Sigmoid colon (tissue), 7 donors: ENCODE measurements around the gene HK2. TPM values are rescaled to one million over a fixed set of nuclear protein-coding genes. Genes with fewer than 3 reads are reported as not detected.
"Not testable (repeated sequence)": the region's sequence is repeated elsewhere in the genome, so short reads cannot be mapped to it uniquely, and the experiment has no call there.

Experiments
- DNase-seq: peaks from one replicate; pipeline ENCODE4 v3.0.0-alpha.2; 2019
- H3K27ac ChIP-seq, 4 donors: fragments of 200-600 bp; sonication (generic); one replicate each; pipeline ENCODE4 v1.5.1; 2016 to 2019; ENCODE audit warnings: mild to moderate bottlenecking in 1 of 4
- H3K27me3 ChIP-seq, 3 donors: fragments of 200-600 bp; sonication (generic); one replicate each; pipeline ENCODE4 v1.5.1; 2019; ENCODE audit warnings: mild to moderate bottlenecking in 1 of 3
- H3K36me3 ChIP-seq, 4 donors: fragments of 200-600 bp; sonication (generic); one replicate each; pipeline ENCODE4 v1.5.1; 2016 to 2019
- H3K4me1 ChIP-seq, 4 donors: fragments of 200-600 bp; sonication (generic); one replicate each; pipeline ENCODE4 v1.5.1; 2017 to 2019
- H3K4me3 ChIP-seq, 4 donors: fragments of 200-600 bp; sonication (generic); one replicate each; pipeline ENCODE4 v1.5.1; 2017 to 2019; ENCODE audit warnings: mild to moderate bottlenecking in 2 of 4, moderate library complexity in 1 of 4
- H3K9me3 ChIP-seq, 4 donors: fragments of 200-600 bp in 3 of 4; sonication (generic) in 3 of 4; one replicate each; pipeline versions ENCODE4 v1.5.1 to v1.6.1; 2013 to 2019
- EP300 ChIP-seq, 4 donors: sonication (generic); formaldehyde crosslinking; IDR thresholded peaks; one replicate each; pipeline ENCODE4 v1.6.1; 2017; ENCODE audit warnings: antibody characterized with exemption in 4 of 4
- POLR2A ChIP-seq, 2 donors: fragments of 450-650 bp; IDR thresholded peaks; one replicate each; pipeline ENCODE4 v1.6.1; 2016; ENCODE audit warnings: antibody characterized with exemption in 2 of 2, mild to moderate bottlenecking in 2 of 2, moderate library complexity in 2 of 2
- POLR2AphosphoS5 ChIP-seq, 4 donors: sonication (generic); formaldehyde crosslinking; IDR thresholded peaks; one replicate each; pipeline ENCODE4 v1.6.1; 2017; ENCODE audit warnings: antibody characterized with exemption in 4 of 4
- WGBS, 2 donors: extraction: QIAGEN DNeasy Blood & Tissue Kit; methylation state at CpG; one replicate each; pipeline ENCODE4 v1.1.7; 2013; 5-methylcytosine and 5-hydroxymethylcytosine counted together
- intact Hi-C: fragments of 100-400 bp; cut with DNase I; formaldehyde crosslinking; loops from one replicate; pipeline ENCODE4 v1.15.1; 2023
- polyA plus RNA-seq, 3 donors: library from polyadenylated mRNA; stranded (reverse); fragments of 200-250 nt; gene quantifications; one replicate each; pipeline ENCODE4 v1.2.3, GENCODE V29; 2013
- total RNA-seq, 4 donors: library from RNA; depleted of rRNA; stranded (reverse); fragments of >200 nt; gene quantifications; one replicate each; pipeline ENCODE4 v1.1.0, GENCODE V29; 2016
- TF ChIP-seq, protein P1 (sequence below), 4 experiments: fragments of 450-650 bp in 3 of 4; fragments of 200-600 bp in 1 of 4; IDR thresholded peaks; one replicate each; pipeline ENCODE4 v1.5.1; 2016 to 2019; ENCODE audit warnings: antibody characterized with exemption in 4 of 4, mild to moderate bottlenecking in 3 of 4, moderate library complexity in 2 of 4
- donor health status: healthy with polysubstance abuse.
- donor health status: Bipolar disorder and iron deficiency.
- donor health status: healthy.

The HK2 gene
- total and polyA plus RNA-seq, 7 donors: 1.3 to 118 (median 1.9) TPM

DNA sequence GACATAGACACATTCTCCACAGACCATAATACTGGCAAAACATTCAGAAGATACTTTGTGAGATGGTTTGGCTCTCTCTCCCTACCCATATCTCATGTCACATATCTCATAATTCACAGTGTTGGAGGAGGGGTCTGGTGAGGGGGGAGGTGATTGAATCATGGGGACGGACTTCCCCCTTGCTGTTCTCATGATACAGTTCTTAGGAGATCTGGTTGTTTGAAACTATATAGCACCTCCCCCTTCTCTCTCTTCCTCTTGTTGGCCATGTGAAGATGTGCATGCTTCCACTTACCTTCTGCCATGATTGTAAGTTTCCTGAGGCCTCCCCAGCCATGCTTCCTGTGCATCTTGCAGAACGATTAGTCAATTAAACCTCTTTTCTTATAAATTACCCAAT is 61.1 kb downstream of the HK2 start:
- Histone ChIP-seq H3K4me3 (no peak overlapping the region), H3K9me3 (no peaks in the 10 kb centered on the region), H3K27ac (no peak overlapping the region), H3K27me3 (no peaks in the 10 kb centered on the region), H3K4me1 (no peaks in the 10 kb centered on the region), H3K36me3 (no peaks in the 10 kb centered on the region)
- intact Hi-C loops: no loop called here
- 90 to 93% methylated on average over 2 of the region's 2 CpGs for WGBS, 2 donors
- TF ChIP-seq POLR2AphosphoS5 (IDR thresholded peaks at IDR 0.05) (no peak), POLR2A (IDR thresholded peaks at IDR 0.05) (no peak), EP300 (IDR thresholded peaks at IDR 0.05) (no peak)
- TF ChIP-seq, protein P1, sequence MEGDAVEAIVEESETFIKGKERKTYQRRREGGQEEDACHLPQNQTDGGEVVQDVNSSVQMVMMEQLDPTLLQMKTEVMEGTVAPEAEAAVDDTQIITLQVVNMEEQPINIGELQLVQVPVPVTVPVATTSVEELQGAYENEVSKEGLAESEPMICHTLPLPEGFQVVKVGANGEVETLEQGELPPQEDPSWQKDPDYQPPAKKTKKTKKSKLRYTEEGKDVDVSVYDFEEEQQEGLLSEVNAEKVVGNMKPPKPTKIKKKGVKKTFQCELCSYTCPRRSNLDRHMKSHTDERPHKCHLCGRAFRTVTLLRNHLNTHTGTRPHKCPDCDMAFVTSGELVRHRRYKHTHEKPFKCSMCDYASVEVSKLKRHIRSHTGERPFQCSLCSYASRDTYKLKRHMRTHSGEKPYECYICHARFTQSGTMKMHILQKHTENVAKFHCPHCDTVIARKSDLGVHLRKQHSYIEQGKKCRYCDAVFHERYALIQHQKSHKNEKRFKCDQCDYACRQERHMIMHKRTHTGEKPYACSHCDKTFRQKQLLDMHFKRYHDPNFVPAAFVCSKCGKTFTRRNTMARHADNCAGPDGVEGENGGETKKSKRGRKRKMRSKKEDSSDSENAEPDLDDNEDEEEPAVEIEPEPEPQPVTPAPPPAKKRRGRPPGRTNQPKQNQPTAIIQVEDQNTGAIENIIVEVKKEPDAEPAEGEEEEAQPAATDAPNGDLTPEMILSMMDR (IDR thresholded peaks at IDR 0.05): no peak
- no peak for DNase-seq

DNA sequence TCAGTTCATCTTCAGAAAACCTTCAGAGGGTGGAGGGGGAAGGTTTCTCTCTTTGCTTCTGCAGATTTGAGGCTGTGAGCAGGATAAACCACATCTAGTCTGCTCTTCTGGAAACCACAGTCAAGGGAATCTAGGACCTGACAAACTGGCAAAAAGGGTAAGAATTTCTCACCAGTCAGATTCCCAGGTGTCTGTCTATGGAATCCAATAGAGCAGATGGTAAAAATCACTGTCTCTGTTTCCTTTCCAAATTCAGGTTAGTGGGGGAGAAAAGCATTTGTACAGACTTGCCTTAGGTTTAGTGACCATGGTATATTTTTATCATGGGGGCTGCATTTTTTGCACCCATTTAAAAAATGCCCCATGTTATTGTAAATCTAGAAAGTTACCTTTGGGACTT is 62.3 kb downstream of the HK2 start:
- no peaks in the 10 kb centered on the region for H3K36me3 ChIP-seq
- intact Hi-C loops: no loop called here
- H3K27me3 ChIP-seq: no peaks in the 10 kb centered on the region
- H3K27ac ChIP-seq: no peak overlapping the region
- no peak for DNase-seq
- H3K9me3 ChIP-seq: no peaks in the 10 kb centered on the region
- no peak overlapping the region for H3K4me3 ChIP-seq
- no peak for TF ChIP-seq POLR2AphosphoS5 (IDR thresholded peaks at IDR 0.05)
- TF ChIP-seq, protein P1 (IDR thresholded peaks at IDR 0.05): no peak
- TF ChIP-seq POLR2A (IDR thresholded peaks at IDR 0.05): no peak
- TF ChIP-seq EP300 (IDR thresholded peaks at IDR 0.05): no peak
- H3K4me1 ChIP-seq: no peaks in the 10 kb centered on the region

DNA sequence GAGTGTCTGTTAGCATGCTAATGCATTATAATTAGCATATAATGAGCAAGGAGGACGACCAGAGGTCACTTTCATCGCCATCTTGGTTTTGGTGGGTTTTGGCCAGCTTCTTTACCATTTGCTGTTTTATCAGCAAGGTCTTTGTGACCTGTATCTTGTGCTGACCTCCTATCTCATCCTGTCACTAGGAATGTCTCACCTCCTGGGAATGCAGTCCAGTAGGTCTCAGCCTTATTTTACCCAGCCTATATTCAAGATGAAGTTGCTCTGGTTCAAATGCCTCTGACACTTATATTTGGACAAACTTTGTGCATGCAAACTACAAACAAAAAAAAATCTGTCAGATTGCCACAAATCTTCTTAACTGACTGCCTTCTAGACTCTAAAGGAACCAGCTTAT is 66.3 kb downstream of the HK2 start:
- WGBS, 2 donors: 93 to 98% methylated on average over 2 of the region's 2 CpGs
- H3K27ac ChIP-seq, H3K9me3 ChIP-seq, H3K4me3 ChIP-seq, DNase-seq, intact Hi-C loops, H3K27me3 ChIP-seq, H3K4me1 ChIP-seq, H3K36me3 ChIP-seq: not testable (repeated sequence)

DNA sequence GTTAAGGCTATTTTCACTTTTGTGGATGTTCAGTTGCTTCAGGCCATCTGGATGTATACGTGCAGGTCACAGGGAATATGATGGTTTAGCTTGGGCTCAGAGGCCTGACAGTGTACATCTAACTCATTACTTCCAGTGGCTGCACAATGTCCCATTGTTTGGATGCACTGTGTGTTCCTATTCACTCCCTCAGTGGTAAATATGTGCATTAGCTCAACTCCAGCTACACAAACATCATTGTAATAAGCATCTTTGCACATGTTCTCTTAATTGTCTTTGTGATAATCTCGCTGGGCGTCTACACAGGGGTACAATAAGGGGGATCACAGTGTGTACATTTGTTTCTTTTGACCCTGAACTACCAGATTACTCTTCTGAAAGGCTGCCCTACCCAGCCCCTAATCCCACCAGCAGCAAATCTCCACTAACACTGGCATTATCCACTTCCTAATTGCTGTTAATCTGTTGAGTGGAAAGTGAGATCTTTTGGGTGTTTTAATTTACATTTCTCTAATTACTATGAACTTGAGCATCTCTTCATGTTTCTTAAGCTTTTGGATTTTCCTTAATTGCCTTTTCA is 68.4 kb downstream of the HK2 start:
- H3K27me3 ChIP-seq: no peaks in the 10 kb centered on the region
- H3K36me3 ChIP-seq: no peaks in the 10 kb centered on the region
- no peak overlapping the region for H3K4me3 ChIP-seq
- H3K4me1 ChIP-seq: no peaks in the 10 kb centered on the region
- TF ChIP-seq POLR2AphosphoS5 (IDR thresholded peaks at IDR 0.05) (no peak), POLR2A (IDR thresholded peaks at IDR 0.05) (no peak), EP300 (IDR thresholded peaks at IDR 0.05) (no peak)
- TF ChIP-seq, protein P1 (IDR thresholded peaks at IDR 0.05): no peak
- WGBS, 2 donors: 24 to 79% methylated on average over 3 of the region's 3 CpGs
- intact Hi-C loops: no loop called here
- no peak overlapping the region for H3K27ac ChIP-seq
- H3K9me3 ChIP-seq: no peaks in the 10 kb centered on the region
- no peak for DNase-seq

DNA sequence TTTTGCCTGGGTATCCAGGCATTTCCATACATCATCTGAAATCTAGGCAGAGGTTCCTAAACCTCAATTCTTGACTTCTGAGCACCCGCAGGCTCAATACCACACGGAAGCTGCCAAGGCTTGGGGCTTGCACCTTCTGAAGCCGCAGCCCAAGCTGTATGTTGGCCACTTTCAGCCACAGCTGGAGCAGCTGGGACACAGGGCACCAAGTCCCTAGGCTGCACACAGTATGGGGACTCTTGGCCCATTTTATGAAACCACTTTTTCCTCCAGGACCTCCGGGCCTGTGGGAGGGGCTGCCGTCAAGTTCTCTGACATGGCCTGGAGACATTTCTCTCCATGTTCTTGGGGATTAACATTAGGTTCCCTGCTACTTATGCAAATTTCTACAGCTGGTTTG is 72.5 kb downstream of the HK2 start:
- Histone ChIP-seq H3K4me3 (no peak overlapping the region), H3K36me3 (no peaks in the 10 kb centered on the region), H3K9me3 (no peaks in the 10 kb centered on the region), H3K4me1 (peaks cover 0 to 5% (median 0%) of the 10 kb centered on the region in 4 donors), H3K27me3 (peaks cover 0 to 30% (median 9%) of the 10 kb centered on the region in 3 donors), H3K27ac (no peak overlapping the region)
- intact Hi-C loops: no loop called here
- 96 to 97% methylated on average over 5 of the region's 5 CpGs for WGBS, 2 donors
- no peak for DNase-seq
- TF ChIP-seq POLR2AphosphoS5 (IDR thresholded peaks at IDR 0.05) (no peak), POLR2A (IDR thresholded peaks at IDR 0.05) (no peak), EP300 (IDR thresholded peaks at IDR 0.05) (no peak)
- TF ChIP-seq, protein P1 (IDR thresholded peaks at IDR 0.05): no peak

DNA sequence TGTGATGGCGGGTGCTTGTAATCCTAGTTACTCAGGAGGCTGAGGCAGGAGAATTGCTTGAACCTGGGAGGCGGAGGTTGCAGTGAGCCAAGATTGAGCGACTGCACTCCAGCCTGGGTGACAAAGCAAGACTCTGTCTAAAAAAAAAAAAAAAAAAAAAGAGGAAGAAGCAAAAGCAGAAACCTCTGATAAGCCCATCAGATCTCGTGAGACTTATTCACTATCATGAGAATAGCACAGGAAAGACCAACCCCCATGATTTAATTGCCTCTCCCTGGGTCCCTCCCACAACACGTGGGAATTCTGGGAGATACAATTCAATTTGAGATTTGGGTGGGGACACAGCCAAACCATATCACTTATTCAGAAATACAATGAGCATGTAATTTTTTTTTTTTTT is 73.6 kb downstream of the HK2 start:
- H3K36me3 ChIP-seq, H3K4me3 ChIP-seq, H3K4me1 ChIP-seq, intact Hi-C loops, H3K27ac ChIP-seq, H3K9me3 ChIP-seq, DNase-seq: not testable (repeated sequence)
- 72 to 78% methylated on average over 5 of the region's 5 CpGs for WGBS, 2 donors
- H3K27me3 ChIP-seq: peaks cover 0 to 37% (median 12%) of the 10 kb centered on the region in 3 donors
